VCaP (cell line): ENCODE data around the gene RASAL1.

Source experiments
- H3K27ac ChIP-seq: fragments of 450-650 bp; 2 replicates; pipeline ENCODE4 v1.5.1; 2017
- TF ChIP-seq, protein P1 (sequence below): fragments of 450-650 bp; conservative IDR thresholded peaks from 2 replicates; pipeline ENCODE4 v1.5.1; 2017; ENCODE audit warnings: mild to moderate bottlenecking, moderate library complexity

The RASAL1 gene

DNA sequence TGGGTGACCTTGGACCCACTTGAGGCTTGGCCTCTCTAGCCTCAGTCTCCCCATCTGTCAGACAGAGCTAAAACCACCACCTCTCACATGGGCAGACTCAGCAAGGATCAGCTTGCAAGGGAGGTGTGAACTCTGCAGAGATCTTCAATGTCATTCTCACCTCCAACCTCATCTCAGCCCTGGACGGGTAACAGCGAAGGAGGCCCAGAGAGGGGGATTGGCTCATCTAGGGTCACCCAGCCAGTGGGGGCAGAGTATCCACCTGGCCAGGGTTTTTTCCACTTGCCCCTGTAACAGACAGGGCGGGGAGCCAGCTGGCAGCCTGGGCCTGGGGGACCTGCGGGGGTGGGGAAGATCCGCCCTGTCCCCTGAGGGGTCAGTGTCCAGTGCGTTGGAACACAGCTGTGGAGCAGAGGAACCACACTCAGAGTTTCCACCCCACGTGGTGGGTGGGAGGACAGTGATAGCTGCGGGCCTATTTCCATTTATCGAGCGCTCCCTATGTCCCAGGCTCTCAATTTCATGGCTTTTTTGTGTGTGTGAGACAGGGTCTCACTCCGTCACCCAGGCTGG, 51.6 kb downstream of the RASAL1 start:
- TF ChIP-seq, protein P1, sequence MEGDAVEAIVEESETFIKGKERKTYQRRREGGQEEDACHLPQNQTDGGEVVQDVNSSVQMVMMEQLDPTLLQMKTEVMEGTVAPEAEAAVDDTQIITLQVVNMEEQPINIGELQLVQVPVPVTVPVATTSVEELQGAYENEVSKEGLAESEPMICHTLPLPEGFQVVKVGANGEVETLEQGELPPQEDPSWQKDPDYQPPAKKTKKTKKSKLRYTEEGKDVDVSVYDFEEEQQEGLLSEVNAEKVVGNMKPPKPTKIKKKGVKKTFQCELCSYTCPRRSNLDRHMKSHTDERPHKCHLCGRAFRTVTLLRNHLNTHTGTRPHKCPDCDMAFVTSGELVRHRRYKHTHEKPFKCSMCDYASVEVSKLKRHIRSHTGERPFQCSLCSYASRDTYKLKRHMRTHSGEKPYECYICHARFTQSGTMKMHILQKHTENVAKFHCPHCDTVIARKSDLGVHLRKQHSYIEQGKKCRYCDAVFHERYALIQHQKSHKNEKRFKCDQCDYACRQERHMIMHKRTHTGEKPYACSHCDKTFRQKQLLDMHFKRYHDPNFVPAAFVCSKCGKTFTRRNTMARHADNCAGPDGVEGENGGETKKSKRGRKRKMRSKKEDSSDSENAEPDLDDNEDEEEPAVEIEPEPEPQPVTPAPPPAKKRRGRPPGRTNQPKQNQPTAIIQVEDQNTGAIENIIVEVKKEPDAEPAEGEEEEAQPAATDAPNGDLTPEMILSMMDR: no peak
- H3K27ac ChIP-seq: no peak overlapping the region

- TF ChIP-seq, protein P1: no peak
- H3K27ac ChIP-seq: no peak overlapping the region
Observed at GRCh38 chr12:113082486-113083148, 52.9 kb downstream of the RASAL1 start.

GRCh38 chr12:113081873-113082272, 53.7 kb downstream of the RASAL1 start:
- TF ChIP-seq, protein P1: no peak
- no peak overlapping the region for H3K27ac ChIP-seq

DNA sequence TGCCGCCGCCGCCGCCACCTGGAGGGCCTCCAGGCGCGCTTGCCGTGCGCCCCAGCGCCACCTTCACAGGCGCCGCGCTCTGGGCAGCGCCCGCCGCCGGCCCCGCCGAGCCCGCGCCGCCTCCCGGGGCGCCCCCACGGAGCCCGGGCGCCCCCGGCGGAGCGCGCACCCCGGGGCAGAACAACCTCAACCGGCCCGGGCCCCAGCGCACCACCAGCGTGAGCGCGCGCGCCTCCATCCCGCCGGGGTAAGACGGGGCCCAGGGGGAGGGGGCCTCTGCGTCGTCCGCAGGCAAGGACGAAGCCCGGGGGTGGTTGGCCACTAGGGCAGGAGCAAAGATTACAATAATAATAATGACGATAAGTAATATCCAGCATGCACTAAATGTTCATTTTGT, 57.7 kb downstream of the RASAL1 start:
- TF ChIP-seq, protein P1: no peak
- no peak overlapping the region for H3K27ac ChIP-seq

- H3K27ac ChIP-seq: no peak overlapping the region
- TF ChIP-seq, protein P1: no peak
Observed at GRCh38 chr12:113077057-113077858, 58.3 kb downstream of the RASAL1 start.

DNA sequence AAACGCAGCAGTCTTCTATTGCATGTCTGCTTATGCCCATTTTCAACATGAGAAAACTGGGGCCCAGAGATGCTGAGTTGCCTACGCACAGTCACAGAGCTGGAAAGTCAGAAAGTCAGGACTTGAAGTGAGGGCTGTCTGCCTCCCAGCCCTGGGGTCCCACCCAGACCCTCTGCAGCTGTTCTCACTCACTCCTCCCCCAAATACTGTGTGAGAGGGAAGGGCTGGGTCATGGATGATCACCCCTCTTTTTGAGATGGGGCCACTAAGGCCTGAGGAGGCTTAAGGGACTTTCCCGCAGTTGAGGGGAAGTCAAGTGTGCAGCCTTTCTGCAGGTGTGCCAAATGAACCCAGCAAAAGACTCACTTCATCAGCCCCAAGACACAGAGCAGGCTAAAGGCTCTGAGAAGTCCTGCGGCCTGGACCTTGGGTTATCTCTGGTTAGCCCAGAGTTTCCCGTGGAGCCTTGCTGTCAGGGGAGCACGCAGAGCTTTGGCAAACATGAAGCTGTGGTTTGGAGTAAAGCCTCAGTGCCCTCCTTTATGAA, 60.4 kb downstream of the RASAL1 start:
- no peak overlapping the region for H3K27ac ChIP-seq
- TF ChIP-seq, protein P1: no peak

DNA sequence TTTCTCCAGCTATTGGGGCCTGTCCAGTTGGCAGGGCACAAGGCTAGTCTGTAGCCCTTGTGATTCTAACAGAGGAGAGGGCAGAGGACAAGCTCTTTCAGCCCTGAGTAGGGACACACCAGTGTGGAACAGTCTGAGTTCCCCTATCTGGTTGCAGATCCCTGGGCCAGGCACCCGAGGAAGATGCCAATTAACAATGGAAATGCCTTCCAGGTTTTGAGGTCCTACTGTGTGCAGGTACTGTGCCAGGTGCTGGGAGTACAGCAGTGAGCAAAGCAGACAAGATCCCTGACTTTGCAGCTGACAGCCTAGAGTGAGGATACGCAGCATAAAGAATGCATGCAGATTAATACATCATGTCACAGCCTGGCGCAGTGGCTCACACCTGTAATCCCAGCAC, 62.0 kb downstream of the RASAL1 start:
- TF ChIP-seq, protein P1: no peak
- H3K27ac ChIP-seq: no peak overlapping the region
